T-helper 1 cell treated with Interleukin-12 subunit alpha and Interleukin-12 subunit beta and Interleukin-4 antibody, amounts not matched to agents 30 ng/mL and 1 ng/mL, for 36 hours (primary cell): ENCODE results near the gene ZNF134. TPM values are rescaled to one million over a fixed set of nuclear protein-coding genes. Genes with fewer than 3 reads are reported as not detected.

Experiments used
- intact Hi-C: fragments of 100-400 bp; cut with micrococcal nuclease; formaldehyde crosslinking; loops from one replicate; pipeline ENCODE4 v1.15.1; 2024
- total RNA-seq: library from RNA; stranded (reverse); gene quantifications from 2 replicates; pipeline ENCODE4 v1.2.3, GENCODE V29; 2022

Gene ZNF134
- 13.9 and 18.5 TPM in 2 replicates for total RNA-seq

GRCh38 chr19:57613941-57614743, at the start of gene ZNF134:
ZNF134 (plus strand) TSS chr19:57614242; CDS start chr19:57619469, 5,227 bp downstream.
- intact Hi-C loops: loop anchor here (1.0 to 2.0 kb wide), 16 partner anchors 15 to 826 kb away; partner anchors contain the start of genes TRAPPC2B, ZIK1, ZNF132 and ZNF17

GRCh38 chr19:57566396-57567265, 47.4 kb upstream of the ZNF134 start:
- intact Hi-C loops: no loop called here

- intact Hi-C loops: no loop called here
Observed at GRCh38 chr19:57570707-57571106, 43.3 kb upstream of the ZNF134 start.

GRCh38 chr19:57572415-57572947, 41.6 kb upstream of the ZNF134 start:
- intact Hi-C loops: no loop called here

- intact Hi-C loops: loop anchor here (5.0 kb wide), 2 partner anchors 426 to 1174 kb away; partner anchors contain the start of genes ZNF583 and ZNF606
Observed at GRCh38 chr19:57576661-57577060, 37.4 kb upstream of the ZNF134 start.

- intact Hi-C loops: loop anchor here (1.0 to 5.0 kb wide), 25 partner anchors 19 to 1176 kb away; partner anchors contain the start of genes TRAPPC2B, ZNF134, ZNF17 and ZNF211
Observed at GRCh38 chr19:57578487-57579205, 35.4 kb upstream of the ZNF134 start, which contains the start of gene ZNF416. ZNF416 (minus strand) TSS chr19:57578911; CDS start chr19:57578704, 207 bp downstream.

- intact Hi-C loops: loop anchor here (1.0 to 5.0 kb wide), 2 partner anchors 144 to 695 kb away; partner anchors contain the start of genes ZNF671 and ZNF8
Observed at GRCh38 chr19:57583104-57583520, 30.9 kb upstream of the ZNF134 start.

GRCh38 chr19:57583521-57584416, 30.3 kb upstream of the ZNF134 start, which contains the start of gene ZIK1:
ZIK1 (plus strand) TSS chr19:57584145; CDS start chr19:57584357, 212 bp downstream.
- intact Hi-C loops: loop anchor here (1.0 to 5.0 kb wide), 8 partner anchors 16 to 1016 kb away; partner anchors contain the start of genes ZNF134, ZNF17, ZNF470 and ZNF530

GRCh38 chr19:57587529-57587928, 26.5 kb upstream of the ZNF134 start:
- intact Hi-C loops: no loop called here

GRCh38 chr19:57599377-57599760, 14.7 kb upstream of the ZNF134 start:
- intact Hi-C loops: loop anchor here (1.0 kb wide), 8 partner anchors 15 to 679 kb away; partner anchors contain the start of genes ZIK1, ZNF134, ZNF211 and ZNF419

GRCh38 chr19:57599761-57600383, 14.2 kb upstream of the ZNF134 start, which contains the start of gene ZNF530:
ZNF530 (plus strand) TSS chr19:57599885; CDS start chr19:57604346, 4,461 bp downstream.
- intact Hi-C loops: loop anchor here (1.0 kb wide), 8 partner anchors 14 to 678 kb away; partner anchors contain the start of genes ZIK1, ZNF134, ZNF211 and ZNF419

GRCh38 chr19:57606931-57607330, 7.1 kb upstream of the ZNF134 start:
- intact Hi-C loops: no loop called here

- intact Hi-C loops: no loop called here
Observed at GRCh38 chr19:57611113-57611512, 2.9 kb upstream of the ZNF134 start.

GRCh38 chr19:57615346-57615745, 1.3 kb downstream of the ZNF134 start:
- intact Hi-C loops: loop anchor here (2.0 kb wide), 1 partner anchor 253 kb away; the partner anchor contains the start of genes TRAPPC2B and ZNF547

GRCh38 chr19:57620673-57621348, 6.8 kb downstream of the ZNF134 start:
- intact Hi-C loops: no loop called here

- intact Hi-C loops: no loop called here
Observed at GRCh38 chr19:57623091-57623490, 9.0 kb downstream of the ZNF134 start.

- intact Hi-C loops: loop anchor here (1.0 to 2.0 kb wide), 26 partner anchors 19 to 1229 kb away; partner anchors contain the start of genes TRAPPC2B, ZNF134, ZNF154 and ZNF17
Observed at GRCh38 chr19:57632987-57633831, 19.2 kb downstream of the ZNF134 start, which contains the start of gene ZNF211. ZNF211 (plus strand) TSS chr19:57633168; CDS start chr19:57633347, 179 bp downstream.
